CD1c-positive myeloid dendritic cell (primary cell): ENCODE data around the gene PHF21B.
"Not testable (repeated sequence)": the region's sequence is repeated elsewhere in the genome, so short reads cannot be mapped to it uniquely, and the experiment has no call there.

ENCODE experiments used
- DNase-seq: peaks from one replicate; pipeline ENCODE4 v3.0.0-alpha.2; 2016; ENCODE audit errors: extremely low spot score

Gene PHF21B

GRCh38 chr22:44918166-44918924 is 91.5 kb downstream of the PHF21B start:
- DNase-seq = no peak

GRCh38 chr22:44917372-44918165 is 92.2 kb downstream of the PHF21B start:
- no peak for DNase-seq

- no peak for DNase-seq
Measured at GRCh38 chr22:44916281-44917231, 93.2 kb downstream of the PHF21B start.

GRCh38 chr22:44915441-44915840 is 94.4 kb downstream of the PHF21B start:
- no peak for DNase-seq

GRCh38 chr22:44914026-44914721 is 95.6 kb downstream of the PHF21B start:
- no peak for DNase-seq

- DNase-seq = no peak
Measured at GRCh38 chr22:44913198-44913983, 96.4 kb downstream of the PHF21B start.

GRCh38 chr22:44909241-44909640 is 100.6 kb downstream of the PHF21B start:
- DNase-seq = no peak

GRCh38 chr22:44907765-44908737 is 101.8 kb downstream of the PHF21B start:
- DNase-seq = no peak

GRCh38 chr22:44906999-44907644 is 102.7 kb downstream of the PHF21B start:
- DNase-seq = no peak

- no peak for DNase-seq
Measured at GRCh38 chr22:44906248-44906936, 103.4 kb downstream of the PHF21B start.

GRCh38 chr22:44904492-44905152 is 105.2 kb downstream of the PHF21B start:
- not testable (repeated sequence) for DNase-seq

- DNase-seq = not testable (repeated sequence)
Measured at GRCh38 chr22:44903164-44903563, 106.6 kb downstream of the PHF21B start.

- DNase-seq = no peak
Measured at GRCh38 chr22:44901301-44901700, 108.5 kb downstream of the PHF21B start.

GRCh38 chr22:44898236-44898635 is 111.6 kb downstream of the PHF21B start:
- DNase-seq = no peak

GRCh38 chr22:44895296-44896055 is 114.3 kb downstream of the PHF21B start:
- DNase-seq = no peak

- no peak for DNase-seq
Measured at GRCh38 chr22:44894782-44895181, 115.0 kb downstream of the PHF21B start.

GRCh38 chr22:44894321-44894720 is 115.5 kb downstream of the PHF21B start:
- no peak for DNase-seq
